ENCODE measurements around the gene SWAP70. TPM values are rescaled to one million over a fixed set of nuclear protein-coding genes. Genes with fewer than 3 reads are reported as not detected.

The SWAP70 gene
- total RNA-seq, 2 donors from 2014 or later = 18.7 to 33.4 TPM

GRCh38 chr11:9717719-9718118, 53.8 kb downstream of the SWAP70 start:
- Histone ChIP-seq H3K4me3 (no peak overlapping the region), H3K36me3 (peaks cover 14% of the 10 kb centered on the region), H3K9me3 (no peaks in the 10 kb centered on the region), H3K27me3 (no peaks in the 10 kb centered on the region), H3K4me1 (peaks cover 0 to 42% of the 10 kb centered on the region in 2 donors), H3K27ac (peak overlapping the region; percentile 52 to 74)
- TF ChIP-seq, protein P1, sequence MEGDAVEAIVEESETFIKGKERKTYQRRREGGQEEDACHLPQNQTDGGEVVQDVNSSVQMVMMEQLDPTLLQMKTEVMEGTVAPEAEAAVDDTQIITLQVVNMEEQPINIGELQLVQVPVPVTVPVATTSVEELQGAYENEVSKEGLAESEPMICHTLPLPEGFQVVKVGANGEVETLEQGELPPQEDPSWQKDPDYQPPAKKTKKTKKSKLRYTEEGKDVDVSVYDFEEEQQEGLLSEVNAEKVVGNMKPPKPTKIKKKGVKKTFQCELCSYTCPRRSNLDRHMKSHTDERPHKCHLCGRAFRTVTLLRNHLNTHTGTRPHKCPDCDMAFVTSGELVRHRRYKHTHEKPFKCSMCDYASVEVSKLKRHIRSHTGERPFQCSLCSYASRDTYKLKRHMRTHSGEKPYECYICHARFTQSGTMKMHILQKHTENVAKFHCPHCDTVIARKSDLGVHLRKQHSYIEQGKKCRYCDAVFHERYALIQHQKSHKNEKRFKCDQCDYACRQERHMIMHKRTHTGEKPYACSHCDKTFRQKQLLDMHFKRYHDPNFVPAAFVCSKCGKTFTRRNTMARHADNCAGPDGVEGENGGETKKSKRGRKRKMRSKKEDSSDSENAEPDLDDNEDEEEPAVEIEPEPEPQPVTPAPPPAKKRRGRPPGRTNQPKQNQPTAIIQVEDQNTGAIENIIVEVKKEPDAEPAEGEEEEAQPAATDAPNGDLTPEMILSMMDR (IDR thresholded peaks at IDR 0.05) = no peak
- DNase-seq (ENCODE audit: low spot score) = no peak

DNA sequence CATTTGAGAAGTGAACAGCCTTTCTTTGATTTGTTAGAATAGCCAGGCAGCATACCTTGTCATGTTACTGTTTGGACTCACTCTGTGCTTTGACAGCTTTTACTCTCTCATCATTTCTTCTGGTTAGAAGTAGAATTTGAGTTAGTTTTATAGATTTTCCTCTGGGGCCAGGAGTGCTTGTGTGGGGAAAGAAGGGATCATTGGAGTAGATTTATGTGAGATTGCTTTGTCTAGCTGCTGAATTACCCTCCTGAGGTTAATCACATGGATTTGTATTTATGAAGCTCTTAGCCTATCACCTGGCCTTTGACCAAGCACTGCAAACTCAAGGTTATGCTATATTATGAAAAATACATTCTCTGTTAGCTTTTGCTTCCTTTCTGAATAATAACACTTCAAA, 54.3 kb downstream of the SWAP70 start:
- peaks cover 0 to 38% of the 10 kb centered on the region in 2 donors for H3K4me1 ChIP-seq
- no peaks in the 10 kb centered on the region for H3K9me3 ChIP-seq
- TF ChIP-seq, protein P1 (IDR thresholded peaks at IDR 0.05) = no peak
- H3K27ac ChIP-seq = peak overlapping the region; percentile 52 to 74
- no peak overlapping the region for H3K4me3 ChIP-seq
- H3K27me3 ChIP-seq = no peaks in the 10 kb centered on the region
- peaks cover 14% of the 10 kb centered on the region for H3K36me3 ChIP-seq
- no peak for DNase-seq (ENCODE audit: low spot score)

DNA sequence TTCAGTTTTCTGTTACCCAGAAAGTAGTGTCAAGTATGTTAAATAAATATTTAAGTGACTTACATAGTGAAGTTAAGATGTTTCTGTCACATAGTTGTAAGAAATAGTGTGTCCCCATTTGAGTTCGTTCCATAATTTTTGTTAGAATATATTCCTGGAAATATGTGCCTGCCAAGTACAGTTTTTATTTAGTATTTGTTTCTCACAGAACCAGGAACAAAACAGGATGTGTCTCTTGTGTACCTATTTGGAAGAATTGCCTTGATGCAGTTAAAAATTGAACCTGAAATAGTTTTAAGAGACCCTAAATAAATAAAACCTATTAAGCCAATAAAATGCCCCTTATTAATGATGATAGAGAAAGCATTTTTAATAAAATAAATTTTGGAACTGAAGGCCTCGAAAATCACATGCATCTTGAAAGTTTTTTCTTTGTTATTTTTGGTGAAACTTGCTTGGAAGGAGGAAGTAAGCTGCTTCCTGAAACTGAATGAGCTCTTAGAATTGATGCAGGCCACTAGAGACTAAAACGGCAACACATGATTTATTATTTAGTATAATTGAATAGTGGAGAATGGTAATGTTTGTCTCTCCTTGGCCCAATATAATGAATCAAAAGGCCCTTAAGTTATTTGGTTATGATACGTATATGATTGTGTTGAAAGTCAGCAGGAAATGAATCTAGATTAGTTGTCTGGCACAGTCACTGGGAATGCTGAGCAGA, 55.9 kb downstream of the SWAP70 start:
- no peak for DNase-seq (ENCODE audit: low spot score)
- H3K4me3 ChIP-seq = no peak overlapping the region
- H3K4me1 ChIP-seq = peaks cover 0 to 38% of the 10 kb centered on the region in 2 donors
- no peaks in the 10 kb centered on the region for H3K9me3 ChIP-seq
- TF ChIP-seq, protein P1 (IDR thresholded peaks at IDR 0.05) = no peak
- no peaks in the 10 kb centered on the region for H3K27me3 ChIP-seq
- H3K36me3 ChIP-seq = peaks cover 10% of the 10 kb centered on the region
- H3K27ac ChIP-seq = peak overlapping the region; percentile 49 to 57

DNA sequence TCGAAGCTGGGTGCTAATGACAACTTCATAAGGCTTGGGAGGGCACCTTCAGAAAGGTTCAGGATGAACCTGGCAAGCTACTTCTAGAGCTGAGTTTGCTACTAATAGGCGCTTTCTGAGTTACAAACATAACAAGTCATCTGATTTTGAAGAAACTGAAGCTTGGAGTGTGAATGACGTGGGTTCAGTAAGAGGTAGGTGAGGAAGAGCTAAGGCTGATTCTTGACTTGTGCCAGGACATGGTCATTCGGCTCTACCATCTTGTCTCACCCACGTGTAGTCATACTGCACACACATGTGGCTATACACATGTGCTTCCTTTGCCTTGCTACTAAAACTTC, 56.4 kb downstream of the SWAP70 start:
- H3K27me3 ChIP-seq = no peaks in the 10 kb centered on the region
- TF ChIP-seq, protein P1 (IDR thresholded peaks at IDR 0.05) = no peak
- DNase-seq (ENCODE audit: low spot score) = no peak
- H3K36me3 ChIP-seq = peaks cover 12% of the 10 kb centered on the region
- H3K4me3 ChIP-seq = no peak overlapping the region
- H3K4me1 ChIP-seq = peaks cover 0 to 38% of the 10 kb centered on the region in 2 donors
- H3K27ac ChIP-seq = peak overlapping the region; percentile 49 to 57
- no peaks in the 10 kb centered on the region for H3K9me3 ChIP-seq

DNA sequence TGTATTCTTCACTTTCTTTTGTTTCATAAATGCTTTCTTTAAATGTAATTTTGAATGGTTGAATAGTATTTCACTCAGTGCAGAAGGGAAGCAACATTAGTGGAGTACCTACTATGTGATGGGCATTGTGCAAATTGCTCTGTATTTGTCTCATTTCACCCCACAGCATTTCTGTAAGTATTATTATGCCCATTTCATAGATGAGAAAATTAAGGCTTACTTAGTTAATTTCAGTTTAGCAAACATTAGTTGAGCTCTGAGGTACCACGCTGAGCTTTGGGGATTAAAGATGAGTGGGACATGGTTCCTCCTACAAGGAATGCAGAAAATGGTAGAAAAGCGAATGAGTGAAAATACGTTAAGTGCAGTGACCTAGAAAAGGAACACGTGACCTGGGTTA, 58.1 kb downstream of the SWAP70 start:
- no peaks in the 10 kb centered on the region for H3K27me3 ChIP-seq
- TF ChIP-seq, protein P1 (IDR thresholded peaks at IDR 0.05) = no peak
- H3K27ac ChIP-seq = no peak overlapping the region
- H3K9me3 ChIP-seq = no peaks in the 10 kb centered on the region
- H3K4me3 ChIP-seq = no peak overlapping the region
- H3K4me1 ChIP-seq = peaks cover 0 to 32% of the 10 kb centered on the region in 2 donors
- peaks cover 14% of the 10 kb centered on the region for H3K36me3 ChIP-seq
- no peak for DNase-seq (ENCODE audit: low spot score)

DNA sequence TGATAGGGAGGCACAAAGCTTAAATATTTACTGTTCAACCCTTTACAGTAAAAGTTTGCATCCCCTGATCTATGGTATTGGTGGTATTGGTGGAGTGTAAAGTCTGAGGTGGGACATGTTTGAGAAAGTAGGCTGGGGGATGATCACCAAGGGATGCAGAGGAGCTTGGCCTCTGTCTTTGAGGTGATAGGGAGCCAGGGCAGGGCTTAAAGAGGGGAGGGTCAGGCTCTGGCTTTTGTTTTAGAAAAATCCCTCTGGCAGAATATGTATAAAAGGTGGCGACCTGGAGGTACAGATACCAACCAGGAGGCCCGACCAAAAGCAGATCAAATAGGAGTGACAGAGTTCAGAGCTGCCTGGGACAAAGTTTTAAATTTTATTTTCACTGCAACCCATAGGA, 59.0 kb downstream of the SWAP70 start:
- Histone ChIP-seq H3K4me3 (no peak overlapping the region), H3K9me3 (no peaks in the 10 kb centered on the region), H3K27ac (no peak overlapping the region), H3K36me3 (peaks cover 16% of the 10 kb centered on the region), H3K27me3 (no peaks in the 10 kb centered on the region), H3K4me1 (peaks cover 0 to 24% of the 10 kb centered on the region in 2 donors)
- no peak for DNase-seq (ENCODE audit: low spot score)
- TF ChIP-seq, protein P1 (IDR thresholded peaks at IDR 0.05) = no peak
